PC-3 (cell line): ENCODE results near the gene RBM20. TPM values are rescaled to one million over a fixed set of nuclear protein-coding genes. Genes with fewer than 3 reads are reported as not detected.

Experiments used
- ATAC-seq: fragments of 200-7000 bp; cut with Tn5 transposase; 2 replicates; pipeline ENCODE4 v1.9.1; 2020; ENCODE audit warnings: mild to moderate bottlenecking, moderate library complexity
- BruUV-seq: library from RNA; stranded (reverse); fragments of 400-500 nt; replicated peaks from 2 replicates; lab custom pipeline; 2021; lab: Mats Ljungman, UMichigan
- CTCF ChIA-PET: fragments of 300-600 bp; sonication (Branson Sonifier 250); formaldehyde crosslinking; loops from one replicate; lab custom pipeline; 2022; ENCODE audit warnings: antibody characterized with exemption; lab: Charles Lee
- POLR2A ChIA-PET: fragments of 300-600 bp; sonication (Branson Sonifier 250); formaldehyde crosslinking; loops from one replicate; lab custom pipeline; 2022; ENCODE audit warnings: antibody characterized with exemption; ENCODE audit not compliant: unreplicated experiment; lab: Charles Lee
- DNase-seq: peaks from one replicate; pipeline ENCODE4 v3.0.0-alpha.2; 2015
- H2AFZ ChIP-seq: fragments of 300-600 bp; sonication (generic); 2 replicates; pipeline ENCODE4 v1.6.0; 2016; ENCODE audit warnings: antibody characterized with exemption, low read length
- H3F3A ChIP-seq: fragments of 300-600 bp; sonication (generic); one replicate; pipeline ENCODE4 v1.6.0; 2017; ENCODE audit warnings: antibody characterized with exemption, low read length, control low read depth, mild to moderate bottlenecking; ENCODE audit not compliant: unreplicated experiment
- H3K27ac ChIP-seq: fragments of 300-600 bp; sonication (generic); 2 replicates; pipeline ENCODE4 v1.5.1; 2016; ENCODE audit warnings: mild to moderate bottlenecking, low read length
- H3K27me3 ChIP-seq: fragments of 300-600 bp; sonication (generic); 2 replicates; pipeline ENCODE4 v1.6.1; 2016; ENCODE audit warnings: low read length, mixed read lengths
- H3K36me3 ChIP-seq: fragments of 300-600 bp; sonication (generic); 2 replicates; pipeline ENCODE4 v1.6.1; 2016; ENCODE audit warnings: low read depth, mixed run types, low read length, mixed read lengths
- H3K4me1 ChIP-seq: fragments of 300-600 bp; sonication (generic); 2 replicates; pipeline ENCODE4 v1.5.1; 2016; ENCODE audit warnings: low read length; ENCODE audit not compliant: insufficient read depth
- H3K4me2 ChIP-seq: fragments of 300-600 bp; sonication (generic); 2 replicates; pipeline ENCODE4 v1.6.0; 2016; ENCODE audit warnings: low read length
- H3K4me3 ChIP-seq: fragments of 300-600 bp; sonication (generic); 2 replicates; pipeline ENCODE4 v1.5.1; 2016; ENCODE audit warnings: mild to moderate bottlenecking, low read length, mixed read lengths
- H3K79me2 ChIP-seq: fragments of 300-600 bp; sonication (generic); 2 replicates; pipeline ENCODE4 v1.6.1; 2017; ENCODE audit warnings: low read length, mixed read lengths
- H3K9ac ChIP-seq: fragments of 300-600 bp; sonication (generic); 2 replicates; pipeline ENCODE4 v1.6.0; 2016; ENCODE audit warnings: mild to moderate bottlenecking, low read length
- H3K9me2 ChIP-seq: fragments of 300-600 bp; sonication (generic); replicated peaks from 2 replicates; pipeline ENCODE4 v1.6.1; 2016; ENCODE audit warnings: mixed run types, low read length, mixed read lengths
- H3K9me3 ChIP-seq: fragments of 300-600 bp; sonication (generic); 2 replicates; pipeline ENCODE4 v1.6.1; 2016; ENCODE audit warnings: low read length, mixed read lengths
- H4K20me1 ChIP-seq: fragments of 300-600 bp; sonication (generic); 2 replicates; pipeline ENCODE4 v1.6.1; 2016; ENCODE audit warnings: low read length, mixed read lengths
- CTCF ChIP-seq: fragments of 300-600 bp; sonication (generic); conservative IDR thresholded peaks from 2 replicates; pipeline ENCODE4 v1.5.1; 2017; ENCODE audit warnings: antibody characterized with exemption, low read depth, mild to moderate bottlenecking, low read length
- EZH2 ChIP-seq: fragments of 300-600 bp; sonication (generic); IDR thresholded peaks from one replicate; pipeline ENCODE4 v1.6.1; 2017; ENCODE audit warnings: antibody characterized with exemption, mild to moderate bottlenecking, low read length; ENCODE audit not compliant: unreplicated experiment
- EZH2phosphoT487 ChIP-seq: fragments of 300-600 bp; sonication (generic); IDR thresholded peaks from 2 replicates; pipeline ENCODE4 v1.6.1; 2018; ENCODE audit warnings: mild to moderate bottlenecking, antibody characterized with exemption, low read length, borderline replicate concordance
- intact Hi-C: fragments of 100-400 bp; cut with micrococcal nuclease; formaldehyde crosslinking; loops from 2 replicates; pipeline ENCODE4 v1.9.0; 2023
- total RNA-seq: library from RNA; depleted of rRNA; stranded (reverse); fragments of >200 nt; gene quantifications from 2 replicates; pipeline ENCODE4 v1.2.3, GENCODE V29; 2014

Gene RBM20
- total RNA-seq, 1 experiment from 2014 or later: 0.40 TPM

GRCh38 chr10:110748970-110749369 is 104.8 kb downstream of the RBM20 start:
- no peak for TF ChIP-seq CTCF
- no peak for TF ChIP-seq EZH2phosphoT487
- TF ChIP-seq EZH2: no peak
- Histone ChIP-seq H4K20me1 (no peaks in the 10 kb centered on the region), H3K9me3 (no peaks in the 10 kb centered on the region), H3K4me1 (no peaks in the 10 kb centered on the region), H3K79me2 (no peaks in the 10 kb centered on the region), H2AFZ (no peak overlapping the region), H3K9ac (no peak overlapping the region), H3K4me3 (no peak overlapping the region), H3K27ac (no peak overlapping the region), H3K27me3 (no peaks in the 10 kb centered on the region), H3K4me2 (no peak overlapping the region), H3F3A (no peaks in the 10 kb centered on the region), H3K9me2 (no peaks in the 10 kb centered on the region), H3K36me3 (no peaks in the 10 kb centered on the region)
- intact Hi-C loops: loop anchor here (5.0 kb wide), 3 partner anchors 53 to 168 kb away; partner anchors contain the start of genes BBIP1, PDCD4 and SHOC2
- DNase-seq (no peak), ATAC-seq (no peak)
- no TSS peak for BruUV-seq
- ChIA-PET CTCF (no interaction called here), POLR2A (no interaction called here)

- Histone ChIP-seq H4K20me1 (no peaks in the 10 kb centered on the region), H3K27me3 (no peaks in the 10 kb centered on the region), H3K9me3 (no peaks in the 10 kb centered on the region), H3K4me1 (peaks cover 5% of the 10 kb centered on the region; the same call in 1 of the 2 replicates), H3K4me3 (no peak overlapping the region), H3K4me2 (no peak overlapping the region), H3K36me3 (no peaks in the 10 kb centered on the region), H3K79me2 (no peaks in the 10 kb centered on the region), H3K9ac (no peak overlapping the region), H3K27ac (no peak overlapping the region), H3F3A (no peaks in the 10 kb centered on the region), H3K9me2 (no peaks in the 10 kb centered on the region), H2AFZ (no peak overlapping the region)
- ChIA-PET CTCF (no interaction called here), POLR2A (no interaction called here)
- no peak for TF ChIP-seq EZH2phosphoT487
- no peak for DNase-seq
- ATAC-seq: no peak
- no TSS peak for BruUV-seq
- intact Hi-C loops: no loop called here
Observed at GRCh38 chr10:110750931-110751330, 106.8 kb downstream of the RBM20 start.

- no peak overlapping the region for H3K27ac ChIP-seq
- CTCF ChIA-PET: no interaction called here
- BruUV-seq: no TSS peak
- DNase-seq: no peak
- no peaks in the 10 kb centered on the region for H3F3A ChIP-seq
- no peaks in the 10 kb centered on the region for H3K27me3 ChIP-seq
- intact Hi-C loops: no loop called here
- no peaks in the 10 kb centered on the region for H4K20me1 ChIP-seq
- ATAC-seq: no peak
- H3K9me3 ChIP-seq: no peaks in the 10 kb centered on the region
- no peak overlapping the region for H3K4me2 ChIP-seq
- no peaks in the 10 kb centered on the region for H3K36me3 ChIP-seq
- no peak overlapping the region for H2AFZ ChIP-seq
- H3K79me2 ChIP-seq: no peaks in the 10 kb centered on the region
- TF ChIP-seq EZH2phosphoT487: no peak
- TF ChIP-seq EZH2: no peak
- TF ChIP-seq CTCF: no peak
- peaks cover 5% of the 10 kb centered on the region; the same call in 1 of the 2 replicates for H3K4me1 ChIP-seq
- H3K9ac ChIP-seq: no peak overlapping the region
- no peaks in the 10 kb centered on the region for H3K9me2 ChIP-seq
- POLR2A ChIA-PET: no interaction called here
- H3K4me3 ChIP-seq: no peak overlapping the region
Observed at GRCh38 chr10:110751850-110752249, 107.7 kb downstream of the RBM20 start.
